ENCODE results near the gene SCN10A.
A peak's percentile ranks its signal among the peaks of the same experiment; 100 is the strongest.

Gene SCN10A

GRCh38 chr3:38689346-38689745 lies 126.7 kb downstream of the SCN10A start:
- Mint-ChIP-seq H3K4me3 (no peak overlapping the region), H3K36me3 (ENCODE audit: low read depth) (no peaks in the 10 kb centered on the region), H3K4me1 (ENCODE audit: low read depth) (peaks cover 12% of the 10 kb centered on the region), H3K27ac (no peak overlapping the region), H3K27me3 (no peaks in the 10 kb centered on the region), H3K9me3 (no peaks in the 10 kb centered on the region)
- intact Hi-C loops (cut with micrococcal nuclease) = no loop called here

- intact Hi-C loops (cut with micrococcal nuclease) = no loop called here
- Mint-ChIP-seq H3K27me3 (no peaks in the 10 kb centered on the region), H3K4me3 (no peak overlapping the region), H3K27ac (no peak overlapping the region), H3K4me1 (ENCODE audit: low read depth) (peaks cover 13% of the 10 kb centered on the region), H3K9me3 (no peaks in the 10 kb centered on the region), H3K36me3 (ENCODE audit: low read depth) (no peaks in the 10 kb centered on the region)
Measured at GRCh38 chr3:38687321-38687720, 128.7 kb downstream of the SCN10A start.

- Mint-ChIP-seq H3K9me3 (no peaks in the 10 kb centered on the region), H3K27ac (no peak overlapping the region), H3K4me3 (no peak overlapping the region), H3K27me3 (no peaks in the 10 kb centered on the region), H3K4me1 (ENCODE audit: low read depth) (peaks cover 13% of the 10 kb centered on the region), H3K36me3 (ENCODE audit: low read depth) (no peaks in the 10 kb centered on the region)
- intact Hi-C loops (cut with micrococcal nuclease) = no loop called here
Measured at GRCh38 chr3:38684546-38684945, 131.5 kb downstream of the SCN10A start.

GRCh38 chr3:38669668-38670067 lies 146.3 kb downstream of the SCN10A start:
- intact Hi-C loops (cut with micrococcal nuclease) = no loop called here
- Mint-ChIP-seq H3K36me3 (ENCODE audit: low read depth) (no peaks in the 10 kb centered on the region), H3K4me1 (ENCODE audit: low read depth) (no peaks in the 10 kb centered on the region), H3K9me3 (no peaks in the 10 kb centered on the region), H3K4me3 (no peak overlapping the region), H3K27ac (no peak overlapping the region), H3K27me3 (peaks cover 1% of the 10 kb centered on the region)

- H3K27me3 Mint-ChIP-seq = peaks cover 10% of the 10 kb centered on the region
- H3K36me3 Mint-ChIP-seq (ENCODE audit: low read depth) = no peaks in the 10 kb centered on the region
- intact Hi-C loops (cut with micrococcal nuclease) = no loop called here
- H3K4me3 Mint-ChIP-seq = no peak overlapping the region
- no peaks in the 10 kb centered on the region for H3K4me1 Mint-ChIP-seq (ENCODE audit: low read depth)
- H3K27ac Mint-ChIP-seq = no peak overlapping the region
- peaks cover 33% of the 10 kb centered on the region for H3K9me3 Mint-ChIP-seq
Measured at GRCh38 chr3:38662544-38662943, 153.5 kb downstream of the SCN10A start.

- no peak overlapping the region for H3K4me3 Mint-ChIP-seq
- intact Hi-C loops (cut with micrococcal nuclease) = loop anchor here (10.0 kb wide), 1 partner anchor 376 kb away; no protein-coding TSS in a partner anchor
- no peaks in the 10 kb centered on the region for H3K4me1 Mint-ChIP-seq (ENCODE audit: low read depth)
- H3K27me3 Mint-ChIP-seq = peaks cover 28% of the 10 kb centered on the region
- no peak overlapping the region for H3K27ac Mint-ChIP-seq
- peaks cover 33% of the 10 kb centered on the region for H3K9me3 Mint-ChIP-seq
- H3K36me3 Mint-ChIP-seq (ENCODE audit: low read depth) = no peaks in the 10 kb centered on the region
Measured at GRCh38 chr3:38658841-38659240, 157.2 kb downstream of the SCN10A start.

- Mint-ChIP-seq H3K9me3 (peaks cover 19% of the 10 kb centered on the region), H3K4me1 (ENCODE audit: low read depth) (no peaks in the 10 kb centered on the region), H3K4me3 (no peak overlapping the region), H3K36me3 (ENCODE audit: low read depth) (no peaks in the 10 kb centered on the region), H3K27ac (no peak overlapping the region), H3K27me3 (peaks cover 34% of the 10 kb centered on the region)
- intact Hi-C loops (cut with micrococcal nuclease) = loop anchor here (10.0 kb wide), 1 partner anchor 377 kb away; no protein-coding TSS in a partner anchor
Measured at GRCh38 chr3:38657369-38657768, 158.6 kb downstream of the SCN10A start.

- Mint-ChIP-seq H3K4me3 (no peak overlapping the region), H3K27me3 (peaks cover 40% of the 10 kb centered on the region), H3K9me3 (peaks cover 3% of the 10 kb centered on the region), H3K4me1 (ENCODE audit: low read depth) (no peaks in the 10 kb centered on the region), H3K27ac (no peak overlapping the region), H3K36me3 (ENCODE audit: low read depth) (no peaks in the 10 kb centered on the region)
- intact Hi-C loops (cut with micrococcal nuclease) = loop anchor here (10.0 kb wide), 1 partner anchor 379 kb away; no protein-coding TSS in a partner anchor
Measured at GRCh38 chr3:38655708-38656300, 160.2 kb downstream of the SCN10A start.

- no peak overlapping the region for H3K27ac Mint-ChIP-seq
- H3K27me3 Mint-ChIP-seq = peaks cover 39% of the 10 kb centered on the region
- H3K36me3 Mint-ChIP-seq (ENCODE audit: low read depth) = no peaks in the 10 kb centered on the region
- no peak overlapping the region for H3K4me3 Mint-ChIP-seq
- intact Hi-C loops (cut with micrococcal nuclease) = loop anchor here (10.0 kb wide), 1 partner anchor 381 kb away; no protein-coding TSS in a partner anchor
- H3K9me3 Mint-ChIP-seq = no peaks in the 10 kb centered on the region
- peaks cover 3% of the 10 kb centered on the region for H3K4me1 Mint-ChIP-seq (ENCODE audit: low read depth)
Measured at GRCh38 chr3:38653685-38654537, 162.1 kb downstream of the SCN10A start.

- Mint-ChIP-seq H3K36me3 (ENCODE audit: low read depth) (no peaks in the 10 kb centered on the region), H3K4me1 (ENCODE audit: low read depth) (peaks cover 8% of the 10 kb centered on the region), H3K4me3 (no peak overlapping the region), H3K27me3 (peaks cover 31% of the 10 kb centered on the region), H3K9me3 (no peaks in the 10 kb centered on the region), H3K27ac (no peak overlapping the region)
- intact Hi-C loops (cut with micrococcal nuclease) = loop anchor here (10.0 kb wide), 1 partner anchor 382 kb away; no protein-coding TSS in a partner anchor
Measured at GRCh38 chr3:38652934-38653333, 163.1 kb downstream of the SCN10A start.

GRCh38 chr3:38651153-38651789 lies 164.7 kb downstream of the SCN10A start:
- no peaks in the 10 kb centered on the region for H3K36me3 Mint-ChIP-seq (ENCODE audit: low read depth)
- H3K9me3 Mint-ChIP-seq = no peaks in the 10 kb centered on the region
- H3K27ac Mint-ChIP-seq = no peak overlapping the region
- H3K4me3 Mint-ChIP-seq = no peak overlapping the region
- H3K27me3 Mint-ChIP-seq = peaks cover 19% of the 10 kb centered on the region
- H3K4me1 Mint-ChIP-seq (ENCODE audit: low read depth) = peaks cover 8% of the 10 kb centered on the region
- intact Hi-C loops (cut with micrococcal nuclease) = loop anchor here (1.0 to 10.0 kb wide), 2 partner anchors 130 to 384 kb away; no protein-coding TSS in a partner anchor

GRCh38 chr3:38650248-38650951 lies 165.6 kb downstream of the SCN10A start:
- H3K9me3 Mint-ChIP-seq = no peaks in the 10 kb centered on the region
- H3K36me3 Mint-ChIP-seq (ENCODE audit: low read depth) = no peaks in the 10 kb centered on the region
- intact Hi-C loops (cut with micrococcal nuclease) = loop anchor here (10.0 kb wide), 1 partner anchor 384 kb away; no protein-coding TSS in a partner anchor
- H3K4me3 Mint-ChIP-seq = no peak overlapping the region
- H3K27me3 Mint-ChIP-seq = peaks cover 15% of the 10 kb centered on the region
- H3K27ac Mint-ChIP-seq = no peak overlapping the region
- peaks cover 8% of the 10 kb centered on the region for H3K4me1 Mint-ChIP-seq (ENCODE audit: low read depth)

- H3K27me3 Mint-ChIP-seq = peaks cover 15% of the 10 kb centered on the region
- no peaks in the 10 kb centered on the region for H3K9me3 Mint-ChIP-seq
- no peaks in the 10 kb centered on the region for H3K36me3 Mint-ChIP-seq (ENCODE audit: low read depth)
- intact Hi-C loops (cut with micrococcal nuclease) = loop anchor here (10.0 kb wide), 2 partner anchors 355 to 385 kb away; no protein-coding TSS in a partner anchor
- H3K4me3 Mint-ChIP-seq = peak within 1 kb of the TSS; percentile 59
- H3K27ac Mint-ChIP-seq = no peak within 1 kb of the TSS
- peaks cover 8% of the 10 kb centered on the region for H3K4me1 Mint-ChIP-seq (ENCODE audit: low read depth)
Measured at GRCh38 chr3:38649500-38650247, 166.3 kb downstream of the SCN10A start, which contains the start of gene SCN5A. TSS of gene SCN5A (minus strand) at chr3:38649687. CDS start at chr3:38633307, 16,380 bp downstream.

Measured in dendritic cell treated with granulocyte-macrophage colony-stimulating factor and Interleukin-4, amounts not matched to agents 40 ng/mL and 50 ng/mL, for 4 days (primary cell).